GM23338 (cell line): Measurements from ENCODE around the gene SBF1. TPM values are rescaled to one million over a fixed set of nuclear protein-coding genes. Genes with fewer than 3 reads are reported as not detected.
A peak's percentile ranks its signal among the peaks of the same experiment; 100 is the strongest.

Source experiments
- ATAC-seq: fragments of 200-7000 bp; cut with Tn5 transposase; 3 replicates; pipeline ENCODE4 v1.9.1; 2020
- DNase-seq: peaks from one replicate; pipeline ENCODE4 v3.0.0-alpha.2; 2015; ENCODE audit warnings: low spot score
- H2AFZ ChIP-seq: fragments of 200-600 bp; sonication (generic); 2 replicates; pipeline ENCODE4 v1.8.0; 2016; ENCODE audit warnings: antibody characterized with exemption, mild to moderate bottlenecking, moderate library complexity
- H3F3A ChIP-seq: fragments of 200-600 bp; sonication (generic); replicated peaks from 2 replicates; pipeline ENCODE4 v1.8.0; 2017; ENCODE audit warnings: antibody characterized with exemption, mixed run types, low read depth
- H3K27ac ChIP-seq: fragments of 200-600 bp; sonication (generic); 2 replicates; pipeline ENCODE4 v1.6.1; 2016; ENCODE audit warnings: low read depth
- H3K27me3 ChIP-seq: fragments of 200-600 bp; sonication (generic); 2 replicates; pipeline ENCODE4 v1.8.0; 2016; ENCODE audit warnings: mild to moderate bottlenecking, mixed run types, moderate library complexity; ENCODE audit not compliant: insufficient read depth
- H3K36me3 ChIP-seq: fragments of 200-600 bp; sonication (generic); 2 replicates; pipeline ENCODE4 v1.8.0; 2016; ENCODE audit warnings: mild to moderate bottlenecking; ENCODE audit not compliant: insufficient read depth
- H3K4me1 ChIP-seq: fragments of 200-600 bp; sonication (generic); 2 replicates; pipeline ENCODE4 v1.8.0; 2016; ENCODE audit warnings: mild to moderate bottlenecking, moderate library complexity; ENCODE audit not compliant: insufficient read depth
- H3K4me2 ChIP-seq: fragments of 200-600 bp; sonication (generic); 2 replicates; pipeline ENCODE4 v1.7.1; 2017; ENCODE audit warnings: mixed run types
- H3K4me3 ChIP-seq: fragments of 200-600 bp; sonication (generic); 2 replicates; pipeline ENCODE4 v1.6.1; 2016; ENCODE audit warnings: mixed run types
- H3K79me2 ChIP-seq: fragments of 200-600 bp; sonication (generic); replicated peaks from 2 replicates; pipeline ENCODE4 v1.8.0; 2017; ENCODE audit warnings: mild to moderate bottlenecking; ENCODE audit not compliant: insufficient read depth
- H3K9me2 ChIP-seq: fragments of 200-600 bp; sonication (generic); 2 replicates; pipeline ENCODE4 v1.8.0; 2017; ENCODE audit not compliant: insufficient read depth
- H4K20me1 ChIP-seq: fragments of 200-600 bp; sonication (generic); replicated peaks from 2 replicates; pipeline ENCODE4 v1.8.0; 2017; ENCODE audit warnings: mild to moderate bottlenecking; ENCODE audit not compliant: insufficient read depth
- H3K27ac Mint-ChIP-seq: 2 replicates; pipeline ENCODE4 v1.8.0; 2020; ENCODE audit warnings: inconsistent platforms, mild to moderate bottlenecking, moderate library complexity, mixed read lengths
- H3K27me3 Mint-ChIP-seq: 3 replicates; pipeline ENCODE4 v1.8.0; 2022; ENCODE audit warnings: low read depth, mild to moderate bottlenecking, moderate library complexity, mixed read lengths, inconsistent platforms; ENCODE audit not compliant: insufficient read depth, poor library complexity
- H3K36me3 Mint-ChIP-seq: 3 replicates; pipeline ENCODE4 v1.8.0; 2021; ENCODE audit warnings: low read depth, mild to moderate bottlenecking, inconsistent platforms, moderate library complexity, mixed read lengths
- H3K4me1 Mint-ChIP-seq: 3 replicates; pipeline ENCODE4 v1.8.0; 2020; ENCODE audit warnings: mild to moderate bottlenecking, inconsistent platforms, mixed read lengths
- H3K4me3 Mint-ChIP-seq: 3 replicates; pipeline ENCODE4 v1.8.0; 2021; ENCODE audit warnings: moderate library complexity, mild to moderate bottlenecking, inconsistent platforms, mixed read lengths
- H3K9me3 Mint-ChIP-seq: 3 replicates; pipeline ENCODE4 v1.8.0; 2020; ENCODE audit warnings: moderate library complexity, mild to moderate bottlenecking, inconsistent platforms, mixed read lengths
- CTCF ChIP-seq, 2 experiments: fragments of 200-600 bp in 1 of 2; sonication (generic) in 1 of 2; conservative IDR thresholded peaks; 2 replicates each; pipeline versions ENCODE4 v1.5.1 to v1.6.1; 2016 to 2017; ENCODE audit warnings: antibody characterized with exemption in 2 of 2, low read depth in 2 of 2, mild to moderate bottlenecking in 2 of 2, moderate library complexity in 1 of 2
- EZH2phosphoT487 ChIP-seq: fragments of 200-600 bp; sonication (generic); IDR thresholded peaks from one replicate; pipeline ENCODE4 v1.8.1; 2018; ENCODE audit warnings: antibody characterized with exemption; ENCODE audit not compliant: unreplicated experiment
- ZNF462 ChIP-seq: fragments of 250-450 bp; sonication (Bioruptor Pico); IDR thresholded peaks from 2 replicates; pipeline ENCODE4 v1.5.0; 2020; ENCODE audit warnings: mild to moderate bottlenecking, moderate library complexity
- polyA plus RNA-seq: library from polyadenylated mRNA; unstranded; fragments of >200 nt; fragmentation: Nextera tagmentation; extraction: Ambion mirVana; gene quantifications from 2 replicates; pipeline ENCODE4 v1.2.1, GENCODE V29; 2016
- total RNA-seq: library from RNA; depleted of rRNA; stranded (reverse); fragments of >200 nt; shearing (Covaris generic); gene quantifications from 2 replicates; pipeline ENCODE4 v1.2.3, GENCODE V29; 2014

Gene SBF1
- total and polyA plus RNA-seq, 2 experiments from 2014 or later, result 26.5 to 85.4 TPM

- H3K4me3 Mint-ChIP-seq, result no peak overlapping the region
- no peaks in the 10 kb centered on the region for H3K36me3 ChIP-seq
- peaks cover 2% of the 10 kb centered on the region for H3K79me2 ChIP-seq
- no peak overlapping the region for H3K4me2 ChIP-seq
- peaks cover 2% of the 10 kb centered on the region for H3K4me1 Mint-ChIP-seq
- TF ChIP-seq ZNF462 (CRISPR knock-in tag) (no peak), EZH2phosphoT487 (no peak), CTCF (conservative IDR thresholded peaks at IDR 0.05; ENCODE audit: low read depth in 2 of 2) (peak in 1 of 2 experiments; percentile 42; a peak in 2 of 4 replicates)
- peaks cover 1% of the 10 kb centered on the region for H3K4me1 ChIP-seq
- ATAC-seq (peak; percentile 9), DNase-seq (peak; percentile 47)
- H3K36me3 Mint-ChIP-seq, result no peaks in the 10 kb centered on the region; the same call in 2 of the 3 replicates
- H3K27ac ChIP-seq, result no peak overlapping the region
- H3K27me3 ChIP-seq, result no peaks in the 10 kb centered on the region
- peaks cover 2% of the 10 kb centered on the region for H4K20me1 ChIP-seq
- no peak overlapping the region for H3K4me3 ChIP-seq
- no peaks in the 10 kb centered on the region for H3K9me3 Mint-ChIP-seq
- H3K9me2 ChIP-seq, result no peaks in the 10 kb centered on the region
- H3K27me3 Mint-ChIP-seq, result peaks cover 13% of the 10 kb centered on the region
- H3K27ac Mint-ChIP-seq, result no peak overlapping the region
- H3F3A ChIP-seq, result 0 out of 2 replicates have a peak, but pooled peaks cover 1% of the 10 kb centered on the region
- no peak overlapping the region for H2AFZ ChIP-seq
Measured at GRCh38 chr22:50503475-50504145, 28.8 kb upstream of the SBF1 start.
